ENCODE data around the gene NDUFS6. TPM values are rescaled to one million over a fixed set of nuclear protein-coding genes. Genes with fewer than 3 reads are reported as not detected.

The NDUFS6 gene
- polyA plus RNA-seq, 1 donor from 2014 or later, result 72.0 TPM

DNA sequence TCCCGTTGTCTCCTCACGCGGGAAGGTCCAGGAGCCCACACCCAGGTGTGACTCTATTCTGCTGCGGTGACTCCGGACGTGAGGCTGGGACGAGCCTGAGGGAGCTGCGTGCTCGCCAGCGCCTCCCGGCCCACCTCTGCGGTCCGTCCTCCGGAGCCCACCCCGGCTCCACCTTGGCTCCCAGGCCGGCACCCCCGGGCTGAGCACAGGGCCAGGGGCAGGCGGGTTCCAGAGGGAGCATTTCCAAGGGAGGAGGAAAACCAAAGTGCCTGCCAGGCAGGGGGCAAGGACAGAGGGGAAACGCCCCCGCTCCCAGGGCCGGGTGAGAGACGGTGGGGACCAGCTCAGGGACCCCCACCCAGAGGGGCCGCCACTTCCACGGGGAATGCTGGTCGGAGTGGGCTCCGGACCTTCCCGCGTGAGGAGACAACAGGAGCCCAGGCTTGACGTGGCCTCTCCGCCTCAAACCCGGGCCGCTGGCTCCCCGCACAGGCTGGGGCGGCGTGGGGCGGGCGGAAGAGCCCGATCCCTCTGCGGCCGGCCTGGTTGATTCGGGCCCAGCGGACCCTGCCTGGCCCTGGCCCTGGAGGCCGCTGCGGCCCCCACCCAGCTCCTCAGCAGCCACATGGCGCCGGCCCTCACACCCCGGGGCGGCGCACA is 55.5 kb downstream of the NDUFS6 start:
- Histone ChIP-seq H3K9me3 (ENCODE audit: low read length) (no peaks in the 10 kb centered on the region), H2AFZ (ENCODE audit: low read depth, low read length) (no peak overlapping the region), H3K27ac (ENCODE audit: low read length) (no peak overlapping the region), H3K79me2 (replicated peaks; ENCODE audit: insufficient read depth, low read length) (no peaks in the 10 kb centered on the region), H3K9ac (ENCODE audit: low read length) (no peak overlapping the region), H3K27me3 (ENCODE audit: insufficient read depth, low read depth, low read length) (peaks cover 16% of the 10 kb centered on the region), H3K4me2 (ENCODE audit: low read length) (no peak overlapping the region), H4K20me1 (ENCODE audit: insufficient read depth) (no peaks in the 10 kb centered on the region), H3K9me2 (ENCODE audit: insufficient read depth, low read length) (no peaks in the 10 kb centered on the region), H3F3A (ENCODE audit: insufficient read depth, low read length, poor library complexity, severe bottlenecking) (no peaks in the 10 kb centered on the region), H3K4me3 (ENCODE audit: low read length) (no peak overlapping the region), H3K36me3 (ENCODE audit: insufficient read depth, low read length) (no peaks in the 10 kb centered on the region)
- no peak for TF ChIP-seq TAF1 (IDR thresholded peaks at IDR 0.05; ENCODE audit: low read depth)
- no peak for TF ChIP-seq EZH2 (IDR thresholded peaks at IDR 0.05; ENCODE audit: borderline replicate concordance, insufficient read depth, low read length, poor library complexity, severe bottlenecking)
- TF ChIP-seq, protein P1, sequence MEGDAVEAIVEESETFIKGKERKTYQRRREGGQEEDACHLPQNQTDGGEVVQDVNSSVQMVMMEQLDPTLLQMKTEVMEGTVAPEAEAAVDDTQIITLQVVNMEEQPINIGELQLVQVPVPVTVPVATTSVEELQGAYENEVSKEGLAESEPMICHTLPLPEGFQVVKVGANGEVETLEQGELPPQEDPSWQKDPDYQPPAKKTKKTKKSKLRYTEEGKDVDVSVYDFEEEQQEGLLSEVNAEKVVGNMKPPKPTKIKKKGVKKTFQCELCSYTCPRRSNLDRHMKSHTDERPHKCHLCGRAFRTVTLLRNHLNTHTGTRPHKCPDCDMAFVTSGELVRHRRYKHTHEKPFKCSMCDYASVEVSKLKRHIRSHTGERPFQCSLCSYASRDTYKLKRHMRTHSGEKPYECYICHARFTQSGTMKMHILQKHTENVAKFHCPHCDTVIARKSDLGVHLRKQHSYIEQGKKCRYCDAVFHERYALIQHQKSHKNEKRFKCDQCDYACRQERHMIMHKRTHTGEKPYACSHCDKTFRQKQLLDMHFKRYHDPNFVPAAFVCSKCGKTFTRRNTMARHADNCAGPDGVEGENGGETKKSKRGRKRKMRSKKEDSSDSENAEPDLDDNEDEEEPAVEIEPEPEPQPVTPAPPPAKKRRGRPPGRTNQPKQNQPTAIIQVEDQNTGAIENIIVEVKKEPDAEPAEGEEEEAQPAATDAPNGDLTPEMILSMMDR (IDR thresholded peaks at IDR 0.05; ENCODE audit: poor library complexity, severe bottlenecking), result no peak
- TF ChIP-seq, protein P2, sequence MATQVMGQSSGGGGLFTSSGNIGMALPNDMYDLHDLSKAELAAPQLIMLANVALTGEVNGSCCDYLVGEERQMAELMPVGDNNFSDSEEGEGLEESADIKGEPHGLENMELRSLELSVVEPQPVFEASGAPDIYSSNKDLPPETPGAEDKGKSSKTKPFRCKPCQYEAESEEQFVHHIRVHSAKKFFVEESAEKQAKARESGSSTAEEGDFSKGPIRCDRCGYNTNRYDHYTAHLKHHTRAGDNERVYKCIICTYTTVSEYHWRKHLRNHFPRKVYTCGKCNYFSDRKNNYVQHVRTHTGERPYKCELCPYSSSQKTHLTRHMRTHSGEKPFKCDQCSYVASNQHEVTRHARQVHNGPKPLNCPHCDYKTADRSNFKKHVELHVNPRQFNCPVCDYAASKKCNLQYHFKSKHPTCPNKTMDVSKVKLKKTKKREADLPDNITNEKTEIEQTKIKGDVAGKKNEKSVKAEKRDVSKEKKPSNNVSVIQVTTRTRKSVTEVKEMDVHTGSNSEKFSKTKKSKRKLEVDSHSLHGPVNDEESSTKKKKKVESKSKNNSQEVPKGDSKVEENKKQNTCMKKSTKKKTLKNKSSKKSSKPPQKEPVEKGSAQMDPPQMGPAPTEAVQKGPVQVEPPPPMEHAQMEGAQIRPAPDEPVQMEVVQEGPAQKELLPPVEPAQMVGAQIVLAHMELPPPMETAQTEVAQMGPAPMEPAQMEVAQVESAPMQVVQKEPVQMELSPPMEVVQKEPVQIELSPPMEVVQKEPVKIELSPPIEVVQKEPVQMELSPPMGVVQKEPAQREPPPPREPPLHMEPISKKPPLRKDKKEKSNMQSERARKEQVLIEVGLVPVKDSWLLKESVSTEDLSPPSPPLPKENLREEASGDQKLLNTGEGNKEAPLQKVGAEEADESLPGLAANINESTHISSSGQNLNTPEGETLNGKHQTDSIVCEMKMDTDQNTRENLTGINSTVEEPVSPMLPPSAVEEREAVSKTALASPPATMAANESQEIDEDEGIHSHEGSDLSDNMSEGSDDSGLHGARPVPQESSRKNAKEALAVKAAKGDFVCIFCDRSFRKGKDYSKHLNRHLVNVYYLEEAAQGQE (IDR thresholded peaks at IDR 0.05; ENCODE audit: borderline replicate concordance), result no peak
- TF ChIP-seq POLR2AphosphoS5 (IDR thresholded peaks at IDR 0.05), result no peak
- TF ChIP-seq SMC3 (conservative IDR thresholded peaks at IDR 0.05; ENCODE audit: poor library complexity), result no peak
- TF ChIP-seq EP300 (conservative IDR thresholded peaks at IDR 0.05; ENCODE audit: poor library complexity, severe bottlenecking), result no peak
- TF ChIP-seq MXI1 (conservative IDR thresholded peaks at IDR 0.05; ENCODE audit: poor library complexity, severe bottlenecking), result no peak
- no peak for TF ChIP-seq RAD21 (conservative IDR thresholded peaks at IDR 0.05)

DNA sequence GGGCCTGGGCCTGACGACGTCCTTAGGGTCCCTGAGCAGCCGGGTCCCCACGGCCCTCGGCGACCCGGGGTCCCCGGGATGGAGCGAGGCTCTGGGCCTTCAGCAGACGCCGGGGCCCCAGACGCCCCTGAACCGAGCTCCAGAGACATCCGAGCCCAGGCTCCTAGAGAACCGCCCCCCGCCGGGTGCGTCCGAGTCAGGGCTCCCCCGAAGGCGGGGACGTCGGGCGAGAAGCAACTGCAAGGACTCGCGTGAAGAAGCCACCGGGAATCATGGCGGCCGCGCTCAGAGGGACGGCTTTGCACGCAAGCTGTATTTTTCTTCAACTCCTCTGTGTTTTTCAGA is 56.0 kb downstream of the NDUFS6 start:
- Histone ChIP-seq H2AFZ (ENCODE audit: low read depth, low read length) (no peak overlapping the region), H3F3A (ENCODE audit: insufficient read depth, low read length, poor library complexity, severe bottlenecking) (no peaks in the 10 kb centered on the region), H4K20me1 (ENCODE audit: insufficient read depth) (no peaks in the 10 kb centered on the region), H3K36me3 (ENCODE audit: insufficient read depth, low read length) (no peaks in the 10 kb centered on the region), H3K4me3 (ENCODE audit: low read length) (no peak overlapping the region), H3K9me3 (ENCODE audit: low read length) (no peaks in the 10 kb centered on the region), H3K27me3 (ENCODE audit: insufficient read depth, low read depth, low read length) (peaks cover 13% of the 10 kb centered on the region), H3K27ac (ENCODE audit: low read length) (no peak overlapping the region), H3K4me2 (ENCODE audit: low read length) (no peak overlapping the region), H3K9me2 (ENCODE audit: insufficient read depth, low read length) (no peaks in the 10 kb centered on the region), H3K9ac (ENCODE audit: low read length) (no peak overlapping the region), H3K79me2 (replicated peaks; ENCODE audit: insufficient read depth, low read length) (no peaks in the 10 kb centered on the region)
- TF ChIP-seq SMC3 (conservative IDR thresholded peaks at IDR 0.05; ENCODE audit: poor library complexity) (no peak), TAF1 (IDR thresholded peaks at IDR 0.05; ENCODE audit: low read depth) (no peak), RAD21 (conservative IDR thresholded peaks at IDR 0.05) (no peak), MXI1 (conservative IDR thresholded peaks at IDR 0.05; ENCODE audit: poor library complexity, severe bottlenecking) (no peak), EP300 (conservative IDR thresholded peaks at IDR 0.05; ENCODE audit: poor library complexity, severe bottlenecking) (no peak), POLR2AphosphoS5 (IDR thresholded peaks at IDR 0.05) (no peak), EZH2 (IDR thresholded peaks at IDR 0.05; ENCODE audit: borderline replicate concordance, insufficient read depth, low read length, poor library complexity, severe bottlenecking) (no peak)
- TF ChIP-seq, protein P1 (IDR thresholded peaks at IDR 0.05; ENCODE audit: poor library complexity, severe bottlenecking), result no peak
- TF ChIP-seq, protein P2 (IDR thresholded peaks at IDR 0.05; ENCODE audit: borderline replicate concordance), result no peak

All from neural cell (in vitro differentiated cells).